Activated CD8-positive, alpha-beta memory T cell treated with anti-CD3 and anti-CD28 coated beads for 24 hours (primary cell): ENCODE measurements around the gene LRP1B.

Experiments
- DNase-seq: peaks from one replicate; pipeline ENCODE4 v3.0.0-alpha.2; 2020

LRP1B gene

GRCh38 chr2:140643761-140644187 is 1487.0 kb downstream of the LRP1B start:
- no peak for DNase-seq

- no peak for DNase-seq
These were observed 1489.7 kb downstream of the LRP1B start for GRCh38 chr2:140641163-140641562.

- DNase-seq: no peak
These were observed 1491.2 kb downstream of the LRP1B start for GRCh38 chr2:140639628-140640027.

- DNase-seq: no peak
These were observed 1500.3 kb downstream of the LRP1B start for GRCh38 chr2:140630557-140630956.

- DNase-seq: no peak
These were observed 1502.9 kb downstream of the LRP1B start for GRCh38 chr2:140627885-140628284.

GRCh38 chr2:140627136-140627535 is 1503.7 kb downstream of the LRP1B start:
- DNase-seq: no peak

GRCh38 chr2:140624200-140624599 is 1506.6 kb downstream of the LRP1B start:
- DNase-seq: no peak

GRCh38 chr2:140621583-140622362 is 1509.0 kb downstream of the LRP1B start:
- DNase-seq: no peak

GRCh38 chr2:140604788-140605187 is 1526.0 kb downstream of the LRP1B start:
- no peak for DNase-seq

GRCh38 chr2:140604096-140604495 is 1526.7 kb downstream of the LRP1B start:
- DNase-seq: no peak

- no peak for DNase-seq
These were observed 1527.4 kb downstream of the LRP1B start for GRCh38 chr2:140603416-140603815.

- DNase-seq: no peak
These were observed 1529.0 kb downstream of the LRP1B start for GRCh38 chr2:140601801-140602200.

GRCh38 chr2:140601342-140601741 is 1529.5 kb downstream of the LRP1B start:
- DNase-seq: no peak

- DNase-seq: no peak
These were observed 1530.7 kb downstream of the LRP1B start for GRCh38 chr2:140600116-140600515.

- no peak for DNase-seq
These were observed 1533.0 kb downstream of the LRP1B start for GRCh38 chr2:140597836-140598235.

GRCh38 chr2:140597205-140597604 is 1533.6 kb downstream of the LRP1B start:
- no peak for DNase-seq

- no peak for DNase-seq
These were observed 1534.4 kb downstream of the LRP1B start for GRCh38 chr2:140596447-140596846.

- no peak for DNase-seq
These were observed 1535.7 kb downstream of the LRP1B start for GRCh38 chr2:140595107-140595506.

- no peak for DNase-seq
These were observed 1537.7 kb downstream of the LRP1B start for GRCh38 chr2:140593132-140593531.

GRCh38 chr2:140589696-140590095 is 1541.1 kb downstream of the LRP1B start:
- DNase-seq: no peak

GRCh38 chr2:140589273-140589672 is 1541.5 kb downstream of the LRP1B start:
- no peak for DNase-seq

GRCh38 chr2:140586379-140586778 is 1544.4 kb downstream of the LRP1B start:
- no peak for DNase-seq

- no peak for DNase-seq
These were observed 1545.8 kb downstream of the LRP1B start for GRCh38 chr2:140585016-140585415.

GRCh38 chr2:140584471-140584870 is 1546.3 kb downstream of the LRP1B start:
- no peak for DNase-seq

GRCh38 chr2:140580532-140581151 is 1550.2 kb downstream of the LRP1B start:
- no peak for DNase-seq
